Activated CD8-positive, alpha-beta memory T cell treated with anti-CD3 and anti-CD28 coated beads for 4 hours (primary cell): ENCODE measurements around the gene ELAVL4.
"Not testable (repeated sequence)": the region's sequence is repeated elsewhere in the genome, so short reads cannot be mapped to it uniquely, and the experiment has no call there.

Experiments
- DNase-seq, 2 donors: peaks; one replicate each; pipeline ENCODE4 v3.0.0-alpha.2; 2020; ENCODE audit warnings: low read depth in 2 of 2

The ELAVL4 gene

DNA sequence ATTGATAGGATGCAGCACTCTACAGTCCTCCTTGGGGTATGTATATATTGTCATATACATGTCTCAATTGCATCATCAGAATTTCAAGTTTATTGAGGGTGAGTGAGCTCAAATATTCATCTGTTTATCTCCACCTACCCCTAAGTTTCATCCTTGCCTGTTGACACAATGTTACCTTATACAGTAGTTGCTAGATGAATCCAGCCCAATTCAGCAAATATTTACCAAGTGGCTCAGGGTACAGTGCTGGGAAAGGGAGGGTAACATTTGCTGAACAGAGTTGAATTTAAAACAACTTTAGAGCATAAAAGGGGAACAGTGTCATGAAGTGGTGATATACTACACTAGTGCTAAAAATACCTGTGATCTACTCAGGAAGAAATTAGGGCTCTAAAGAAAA, 14.4 kb downstream of the ELAVL4 start:
- no peak for DNase-seq

GRCh38 chr1:50126927-50127715, 18.4 kb downstream of the ELAVL4 start:
- no peak for DNase-seq

DNA sequence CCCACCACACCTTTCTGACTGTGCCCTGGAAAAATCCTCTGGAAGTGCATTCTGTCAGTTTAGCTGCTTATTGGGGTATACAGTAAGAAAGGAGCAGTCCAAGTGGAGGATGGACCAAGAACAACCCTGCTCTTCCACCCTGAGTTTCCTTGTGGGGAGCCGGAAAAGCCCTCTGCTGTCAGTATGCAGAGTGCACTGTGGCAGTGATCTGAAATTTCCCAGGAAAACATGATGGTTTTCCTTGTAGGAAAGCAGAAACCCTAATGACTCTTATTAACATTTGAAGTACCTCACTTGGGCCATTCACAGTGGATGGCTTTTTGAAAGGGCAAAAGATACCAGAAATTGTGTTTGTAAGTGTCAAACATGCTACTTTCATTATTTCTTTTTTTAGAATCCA, 20.5 kb downstream of the ELAVL4 start:
- no peak for DNase-seq

GRCh38 chr1:50132347-50132894, 23.7 kb downstream of the ELAVL4 start:
- DNase-seq, result no peak

DNA sequence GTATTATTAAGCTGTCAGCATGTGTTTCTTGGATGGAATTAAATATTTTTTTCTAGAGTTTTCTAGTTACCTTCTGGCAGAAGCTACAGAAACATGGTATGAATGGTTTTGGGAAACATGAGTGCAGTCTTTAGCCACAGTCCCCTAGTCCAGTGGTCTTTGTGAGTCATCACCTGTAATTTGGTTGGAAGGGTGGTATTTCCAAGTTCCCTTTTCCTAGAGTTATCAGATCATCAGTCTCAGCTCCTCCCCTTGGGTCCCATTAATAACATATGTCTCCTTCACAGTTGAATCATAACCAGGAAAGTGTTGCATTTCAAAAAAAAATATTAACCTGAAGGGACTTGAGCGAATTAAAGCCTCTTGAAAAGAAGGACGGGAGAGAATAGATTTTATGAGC, 27.0 kb downstream of the ELAVL4 start:
- DNase-seq, result no peak

GRCh38 chr1:50139339-50140181, 30.8 kb downstream of the ELAVL4 start:
- DNase-seq, result no peak

- DNase-seq, result no peak
Measured at GRCh38 chr1:50140182-50140447, 31.4 kb downstream of the ELAVL4 start.

DNA sequence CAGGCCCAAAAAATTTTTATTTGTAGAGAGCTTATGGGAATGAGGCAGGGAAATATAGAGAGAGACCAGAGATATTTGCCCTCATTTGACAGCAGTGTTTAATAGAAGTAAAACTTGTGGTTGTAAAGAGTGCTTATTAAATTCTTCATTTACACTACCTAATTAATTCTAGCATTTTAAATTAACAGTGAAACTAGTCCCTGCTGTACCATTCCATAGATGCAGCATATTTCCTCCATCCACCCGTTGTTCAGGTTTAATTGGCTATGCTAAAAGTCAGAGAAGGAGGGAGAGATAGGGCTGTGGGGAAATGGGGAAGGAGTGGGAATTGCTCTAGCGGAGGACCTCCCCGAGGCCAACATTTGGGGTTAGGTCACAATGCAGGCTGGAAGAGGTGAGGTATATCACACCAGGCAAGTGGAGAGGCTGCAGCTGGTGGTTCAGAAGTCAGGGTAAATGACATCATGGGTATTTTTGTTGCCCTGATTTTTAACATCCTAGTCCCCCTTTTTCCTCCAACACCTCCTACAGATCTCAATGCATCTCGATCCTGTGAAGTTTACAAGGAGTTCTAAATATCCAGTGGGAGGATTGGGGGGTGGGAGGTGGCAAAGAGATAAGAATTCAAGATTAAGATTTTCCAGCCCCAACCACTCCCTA, 38.6 kb downstream of the ELAVL4 start:
- DNase-seq, result no peak

GRCh38 chr1:50148142-50148923, 39.6 kb downstream of the ELAVL4 start:
- no peak for DNase-seq

GRCh38 chr1:50152236-50152635, 43.5 kb downstream of the ELAVL4 start:
- no peak for DNase-seq

GRCh38 chr1:50155541-50155940, 46.8 kb downstream of the ELAVL4 start:
- no peak for DNase-seq

GRCh38 chr1:50156241-50157010, 47.7 kb downstream of the ELAVL4 start:
- no peak for DNase-seq

- DNase-seq, result no peak
Measured at GRCh38 chr1:50157306-50157941, 48.7 kb downstream of the ELAVL4 start.

DNA sequence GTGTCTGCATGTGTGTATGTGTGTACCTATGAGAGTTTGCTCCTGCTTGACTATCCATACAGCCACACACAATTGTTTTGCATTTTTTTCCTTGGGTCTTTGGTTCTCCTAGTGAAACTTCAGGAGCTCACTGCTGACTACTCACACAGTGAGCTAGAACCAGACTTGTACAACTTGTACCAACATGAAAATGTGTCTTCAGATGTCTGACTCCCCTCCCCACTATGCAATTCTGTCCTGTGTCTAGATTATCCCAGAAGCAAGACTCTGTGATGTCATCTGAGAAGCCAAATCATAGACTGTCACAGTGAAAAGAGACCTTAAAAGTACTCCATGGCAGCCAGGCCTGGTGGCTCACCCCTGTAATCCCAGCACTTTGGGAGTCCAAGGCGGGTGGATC, 49.7 kb downstream of the ELAVL4 start:
- DNase-seq, result no peak

GRCh38 chr1:50163680-50164079, 55.0 kb downstream of the ELAVL4 start:
- DNase-seq, result no peak

- DNase-seq, result not testable (repeated sequence)
Measured at GRCh38 chr1:50166351-50166750, 57.6 kb downstream of the ELAVL4 start.

DNA sequence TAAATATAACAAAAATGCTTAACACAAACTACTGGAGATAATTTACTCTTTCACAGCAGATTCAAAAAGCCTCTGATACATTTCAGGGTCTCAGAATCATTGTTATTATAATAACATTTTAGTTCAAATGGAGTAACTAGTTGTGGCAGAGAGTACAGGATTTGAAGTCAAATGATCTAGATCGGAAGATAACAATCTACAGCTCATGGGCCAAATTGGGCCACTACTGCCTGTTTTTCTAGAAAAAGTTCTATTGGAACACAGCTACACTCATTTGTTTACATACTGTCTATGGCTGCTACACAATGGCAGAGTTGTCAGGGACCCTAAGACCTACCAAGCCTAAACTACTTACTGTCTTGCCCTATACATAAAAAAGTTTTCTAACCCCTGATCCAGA, 63.6 kb downstream of the ELAVL4 start:
- DNase-seq, result no peak

- no peak for DNase-seq
Measured at GRCh38 chr1:50174101-50174500, 65.4 kb downstream of the ELAVL4 start.

DNA sequence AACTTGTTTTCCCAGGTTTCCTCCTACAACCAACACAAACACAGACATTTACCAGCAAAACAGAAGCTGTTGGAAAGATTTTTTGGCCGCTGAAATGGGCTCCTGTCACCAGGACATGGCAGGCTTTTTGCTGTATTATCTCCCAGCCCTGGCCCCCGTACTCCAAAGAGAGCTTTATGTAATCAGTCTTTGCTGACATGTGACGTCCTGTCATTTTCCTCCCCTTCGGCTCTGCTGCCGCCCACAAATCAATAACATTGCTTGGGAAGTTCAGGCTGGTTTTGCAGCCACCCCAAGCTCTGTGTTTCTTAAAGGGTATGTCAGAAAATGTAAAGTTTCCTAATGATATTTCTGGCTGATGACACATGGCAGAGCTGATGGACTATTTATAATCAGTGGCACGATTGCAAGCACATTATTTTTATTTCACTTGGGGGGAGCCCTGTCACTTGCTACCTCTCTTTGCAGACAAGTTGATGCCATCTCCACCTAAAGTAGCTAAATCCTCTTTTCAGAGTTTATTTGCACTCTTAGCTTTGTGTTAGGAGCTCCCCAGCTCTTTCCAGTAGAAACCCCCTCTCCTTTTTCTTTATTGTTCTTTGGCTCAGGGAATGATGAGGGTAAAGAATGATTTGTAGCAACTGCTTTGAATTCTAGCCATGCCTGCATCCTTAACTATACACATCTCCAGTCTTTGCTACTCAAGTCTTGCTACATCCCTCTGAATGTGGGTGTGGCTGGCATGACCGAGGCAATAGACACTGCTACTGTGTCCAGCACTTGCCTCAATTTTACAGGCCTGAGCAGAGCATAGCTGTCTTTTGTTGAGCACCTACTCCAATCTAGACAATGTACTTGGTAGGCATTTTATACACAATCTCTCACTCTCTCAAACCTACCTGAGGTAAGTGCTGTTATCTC, 67.3 kb downstream of the ELAVL4 start:
- DNase-seq, result no peak
